Muscle layer of duodenum (tissue), 2 donors: ENCODE results near the gene BZW1.
A peak's percentile ranks its signal among the peaks of the same experiment; 100 is the strongest.
"Not testable (repeated sequence)": the region's sequence is repeated elsewhere in the genome, so short reads cannot be mapped to it uniquely, and the experiment has no call there.

Source experiments
- H3K27ac ChIP-seq: one replicate; pipeline ENCODE4 v1.7.0; 2013; ENCODE audit warnings: mild to moderate bottlenecking, low read length
- H3K27me3 ChIP-seq: one replicate; pipeline ENCODE4 v1.7.0; 2013; ENCODE audit warnings: low read depth, mild to moderate bottlenecking, control low read depth, low read length
- H3K36me3 ChIP-seq, 2 donors: one replicate each; pipeline ENCODE4 v1.7.0; 2013; ENCODE audit warnings: low read length in 2 of 2, control low read depth in 1 of 2, mild to moderate bottlenecking in 1 of 2; ENCODE audit not compliant: insufficient read depth in 2 of 2, control insufficient read depth in 1 of 2
- H3K4me1 ChIP-seq, 2 donors: one replicate each; pipeline ENCODE4 v1.7.0; 2013; ENCODE audit warnings: low read length in 2 of 2, mild to moderate bottlenecking in 2 of 2, control low read depth in 1 of 2, moderate library complexity in 1 of 2; ENCODE audit not compliant: insufficient read depth in 2 of 2, control insufficient read depth in 1 of 2
- H3K4me3 ChIP-seq, 2 donors: one replicate each; pipeline ENCODE4 v1.7.0; 2013; ENCODE audit warnings: low read length in 2 of 2, low read depth in 1 of 2, mild to moderate bottlenecking in 1 of 2
- H3K9me3 ChIP-seq, 2 donors: one replicate each; pipeline ENCODE4 v1.7.0; 2013; ENCODE audit warnings: low read length in 2 of 2, control low read depth in 1 of 2, mild to moderate bottlenecking in 1 of 2; ENCODE audit not compliant: control insufficient read depth in 1 of 2
- donor health status: healthy.

The BZW1 gene

DNA sequence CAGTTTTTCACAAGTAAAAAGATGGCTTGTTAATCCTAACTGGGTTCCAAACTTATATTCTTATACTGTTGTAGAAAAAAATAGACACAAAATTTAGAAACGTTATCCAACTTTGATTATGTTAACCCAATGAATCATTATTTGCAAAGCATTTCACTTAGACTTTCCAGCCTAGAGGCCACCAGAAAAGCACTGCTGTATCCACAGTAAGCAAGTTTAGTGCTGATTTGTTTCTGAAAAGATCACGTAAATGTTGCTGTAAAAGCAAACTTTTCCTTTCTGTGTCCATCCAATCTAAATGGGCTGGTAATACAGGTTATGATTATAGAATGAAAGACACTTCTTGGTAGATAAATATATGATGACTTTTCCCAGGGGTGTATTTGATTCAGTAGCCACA is 17.6 kb upstream of the BZW1 start:
- no peak overlapping the region for H3K4me3 ChIP-seq
- no peaks in the 10 kb centered on the region for H3K36me3 ChIP-seq
- no peaks in the 10 kb centered on the region for H3K27me3 ChIP-seq
- peaks cover 0 to 5% of the 10 kb centered on the region in 2 donors for H3K4me1 ChIP-seq
- no peak overlapping the region for H3K27ac ChIP-seq
- H3K9me3 ChIP-seq = no peaks in the 10 kb centered on the region

DNA sequence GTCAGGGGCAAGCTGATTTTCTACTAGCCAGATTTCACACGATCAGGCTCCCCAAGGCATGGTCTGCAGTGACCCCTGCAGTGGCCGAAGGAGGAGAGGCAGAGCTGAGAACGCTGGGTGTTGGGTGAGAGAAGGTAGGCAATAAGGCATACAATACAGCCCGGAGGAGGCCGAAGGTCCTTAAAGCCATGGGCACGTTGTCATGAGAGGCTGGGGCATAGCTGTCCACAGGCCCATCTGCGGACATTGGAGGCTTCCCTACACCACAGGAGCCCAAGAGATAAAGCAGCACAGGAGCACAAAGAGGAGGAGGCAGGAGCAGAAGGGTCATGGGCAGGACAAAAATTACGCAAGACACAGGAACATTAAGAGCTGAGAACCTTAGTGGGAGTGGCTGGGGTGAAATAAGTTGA is 16.7 kb upstream of the BZW1 start:
- H3K4me1 ChIP-seq = peaks cover 0 to 5% of the 10 kb centered on the region in 2 donors
- H3K9me3 ChIP-seq = no peaks in the 10 kb centered on the region
- H3K27me3 ChIP-seq = no peaks in the 10 kb centered on the region
- H3K27ac ChIP-seq = no peak overlapping the region
- no peak overlapping the region for H3K4me3 ChIP-seq
- H3K36me3 ChIP-seq = no peaks in the 10 kb centered on the region

DNA sequence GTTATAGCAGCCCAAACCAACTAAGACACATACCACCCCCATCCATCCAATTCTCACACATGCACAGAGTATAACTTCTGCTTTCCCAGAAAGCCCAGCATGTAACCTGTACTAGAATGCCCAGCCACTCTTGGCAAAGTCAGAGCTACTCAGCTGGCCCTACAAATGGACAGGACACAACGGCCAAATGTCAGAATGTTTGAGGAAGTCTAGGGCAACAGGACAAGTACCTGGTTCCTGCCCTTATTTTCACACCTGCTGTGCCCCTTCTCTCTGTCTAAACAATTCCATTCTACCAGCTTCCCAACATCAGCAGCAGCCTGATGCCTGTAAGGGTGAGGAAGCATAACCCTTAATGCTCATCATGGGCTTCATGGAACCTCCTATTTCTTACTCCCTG is 15.1 kb upstream of the BZW1 start:
- H3K9me3 ChIP-seq = no peaks in the 10 kb centered on the region
- no peak overlapping the region for H3K27ac ChIP-seq
- H3K4me1 ChIP-seq = peaks cover 0 to 5% of the 10 kb centered on the region in 2 donors
- H3K4me3 ChIP-seq = no peak overlapping the region
- no peaks in the 10 kb centered on the region for H3K36me3 ChIP-seq
- no peaks in the 10 kb centered on the region for H3K27me3 ChIP-seq

DNA sequence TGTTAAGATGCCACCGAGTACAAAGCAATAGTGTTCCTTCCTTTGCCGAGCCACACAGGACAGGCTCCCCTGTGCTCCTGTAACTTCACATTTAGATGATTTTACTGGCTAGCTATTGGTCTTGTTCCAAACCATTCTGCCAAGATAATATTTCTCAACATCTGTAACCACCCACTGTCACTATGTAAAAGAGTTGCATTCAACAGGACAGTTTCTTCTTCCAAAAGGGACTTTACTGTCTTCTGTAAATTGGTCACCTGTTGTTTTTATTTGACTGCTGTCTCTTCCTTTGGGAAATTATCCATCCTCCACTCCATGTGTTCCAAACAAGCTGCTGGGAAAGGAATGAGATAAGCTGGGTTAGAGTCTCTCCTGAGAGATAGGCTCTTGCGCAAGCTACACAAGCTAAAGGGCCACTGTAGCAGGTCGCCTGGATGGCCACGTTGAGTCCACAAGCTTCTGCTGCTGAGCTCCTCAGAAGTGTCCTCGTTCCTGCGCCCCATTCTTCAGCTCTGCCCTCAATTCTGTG is 14.4 kb upstream of the BZW1 start:
- no peaks in the 10 kb centered on the region for H3K36me3 ChIP-seq
- H3K4me1 ChIP-seq = peaks cover 0 to 5% of the 10 kb centered on the region in 2 donors
- no peaks in the 10 kb centered on the region for H3K27me3 ChIP-seq
- no peaks in the 10 kb centered on the region for H3K9me3 ChIP-seq
- no peak overlapping the region for H3K4me3 ChIP-seq
- no peak overlapping the region for H3K27ac ChIP-seq

DNA sequence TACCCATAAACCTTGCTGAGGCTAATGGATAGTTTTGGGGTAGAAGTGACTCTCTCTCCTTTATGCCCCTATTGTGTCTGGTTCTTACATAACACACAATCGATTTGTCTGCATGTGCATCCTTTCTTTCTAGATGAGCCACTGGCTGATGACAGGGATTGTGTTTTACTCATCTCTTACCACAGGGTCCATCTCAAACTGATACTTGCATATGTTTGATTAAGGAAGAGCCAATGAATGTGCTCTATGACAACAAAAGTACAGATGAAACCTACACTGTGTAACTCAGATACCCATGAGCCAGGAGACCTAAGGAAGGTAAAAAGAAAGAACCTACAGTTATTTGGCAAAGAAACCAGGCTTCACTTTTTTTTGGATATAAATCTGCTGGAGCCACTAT is 13.2 kb upstream of the BZW1 start:
- Histone ChIP-seq H3K36me3 (no peaks in the 10 kb centered on the region), H3K27ac (no peak overlapping the region), H3K4me1 (peaks cover 0 to 5% of the 10 kb centered on the region in 2 donors), H3K9me3 (no peaks in the 10 kb centered on the region), H3K4me3 (no peak overlapping the region), H3K27me3 (no peaks in the 10 kb centered on the region)

DNA sequence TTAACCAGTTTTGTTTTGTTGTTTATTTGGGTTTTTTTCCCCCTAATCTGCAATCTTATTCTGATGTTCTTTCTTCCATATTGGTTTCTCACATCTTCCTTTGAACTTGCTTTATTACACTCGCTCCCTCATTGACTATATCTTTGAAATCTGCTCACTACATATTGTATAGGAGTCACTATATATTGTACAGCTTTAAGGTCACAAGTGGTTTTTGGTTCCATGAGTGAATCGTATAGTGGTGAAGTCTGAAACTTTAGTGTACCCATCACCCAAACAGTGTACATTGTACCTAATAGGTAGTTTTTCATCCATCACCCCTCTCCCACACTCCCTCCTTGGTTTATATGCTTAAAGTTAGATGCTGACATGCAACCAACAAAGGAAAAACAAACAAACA is 11.3 kb upstream of the BZW1 start:
- no peak overlapping the region for H3K27ac ChIP-seq
- H3K27me3 ChIP-seq = no peaks in the 10 kb centered on the region
- H3K4me3 ChIP-seq = no peak overlapping the region
- H3K9me3 ChIP-seq = no peaks in the 10 kb centered on the region
- no peaks in the 10 kb centered on the region for H3K36me3 ChIP-seq
- peaks cover 0 to 5% of the 10 kb centered on the region in 2 donors for H3K4me1 ChIP-seq

DNA sequence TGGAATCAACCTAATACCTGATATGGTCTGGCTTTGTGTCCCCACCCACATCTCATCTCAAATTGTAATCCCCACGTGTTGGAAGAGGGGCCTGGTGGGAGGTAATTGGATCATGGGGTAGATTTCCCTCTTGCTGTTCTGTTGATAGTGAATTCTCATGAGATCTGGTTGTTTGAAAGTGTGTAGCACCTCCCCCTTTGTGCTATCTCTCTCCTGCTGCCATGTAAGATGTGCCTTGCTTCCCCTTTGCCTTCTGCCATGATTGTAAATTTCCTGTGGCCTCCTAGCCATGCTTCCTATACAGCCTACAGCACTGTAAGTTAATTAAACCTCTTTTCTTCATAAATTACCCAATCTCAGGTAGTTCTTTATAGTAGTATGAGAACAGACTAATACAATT is 10.3 kb upstream of the BZW1 start:
- H3K9me3 ChIP-seq, H3K27me3 ChIP-seq, H3K4me1 ChIP-seq, H3K4me3 ChIP-seq, H3K36me3 ChIP-seq, H3K27ac ChIP-seq: not testable (repeated sequence)

DNA sequence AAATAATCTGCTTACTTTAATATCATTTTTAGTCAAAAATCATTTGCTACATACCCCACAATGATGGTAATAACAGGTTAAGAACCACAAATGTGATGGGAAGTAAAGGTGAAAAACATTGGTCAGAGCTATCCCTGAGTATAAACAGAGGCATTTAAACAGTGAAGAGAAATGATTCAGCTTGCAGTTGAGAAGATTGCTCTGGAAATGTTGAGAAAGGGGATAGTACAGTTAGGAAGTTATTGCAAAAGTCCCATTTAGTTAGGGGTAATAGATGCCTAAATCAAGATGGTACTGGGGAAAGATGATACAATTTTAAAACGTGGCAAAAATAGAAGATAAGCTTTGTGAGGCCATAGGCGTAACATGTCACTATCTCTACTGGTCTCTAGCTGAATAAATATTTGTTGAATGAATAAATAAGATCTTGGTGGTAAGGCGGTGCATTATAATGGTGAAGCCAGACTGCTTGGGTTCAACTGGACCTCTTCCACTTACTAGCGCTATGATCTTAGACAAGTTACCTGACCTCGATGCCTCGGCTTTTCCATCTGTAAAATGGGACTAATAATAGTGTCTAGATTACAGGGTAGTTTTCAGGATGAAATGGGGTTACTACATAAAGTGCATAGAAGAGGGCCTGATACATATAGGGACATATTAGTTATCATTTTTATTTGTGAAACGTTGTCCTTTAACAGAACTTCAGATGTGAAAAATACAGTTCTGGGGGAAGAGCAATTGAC is 2.0 kb upstream of the BZW1 start:
- Histone ChIP-seq H3K27me3 (no peaks in the 10 kb centered on the region), H3K9me3 (no peaks in the 10 kb centered on the region), H3K4me3 (peak overlapping the region in 1 of 2 donors; percentile 88), H3K36me3 (peaks cover 10 to 15% of the 10 kb centered on the region in 2 donors), H3K4me1 (peaks cover 7 to 30% of the 10 kb centered on the region in 2 donors), H3K27ac (peak overlapping the region; percentile 96)

DNA sequence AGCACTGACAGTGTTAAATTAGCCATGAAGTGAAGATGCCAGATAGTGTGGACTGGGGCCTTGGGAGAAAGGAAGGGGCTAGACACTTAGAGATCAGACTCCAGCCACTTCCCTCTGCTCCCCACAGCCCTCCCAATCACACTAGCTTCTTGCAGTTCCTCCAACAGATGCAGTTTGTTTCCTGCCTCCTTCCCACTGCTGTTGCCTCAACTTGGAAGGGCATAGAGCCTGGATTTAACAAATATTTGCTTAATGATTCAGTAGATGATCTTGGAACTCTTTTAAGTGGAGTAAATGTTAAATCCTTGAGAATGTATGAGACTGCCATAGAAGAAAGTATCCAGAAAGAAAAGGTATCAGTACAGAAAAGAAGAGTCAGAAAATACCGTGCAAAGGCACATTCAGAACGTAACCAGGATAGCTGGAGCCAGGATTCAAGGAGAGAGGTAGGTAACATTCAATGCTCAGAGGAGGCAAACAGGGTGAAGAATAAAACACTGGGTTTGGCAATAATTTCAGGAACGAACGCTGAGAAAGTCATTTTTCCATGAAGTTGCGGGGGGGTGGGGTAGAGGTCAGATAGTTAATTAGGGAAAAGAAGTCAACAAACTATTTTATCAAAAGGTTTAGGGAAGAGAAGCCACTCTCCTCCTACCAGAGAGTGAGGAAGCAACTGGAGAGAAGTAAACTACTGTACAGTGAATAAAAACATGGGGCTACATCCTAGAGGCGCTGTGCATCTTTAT is 1.3 kb upstream of the BZW1 start:
- Histone ChIP-seq H3K27ac (peak overlapping the region; percentile 96), H3K9me3 (no peaks in the 10 kb centered on the region), H3K4me3 (peak overlapping the region; percentile 88 to 91), H3K36me3 (peaks cover 17 to 22% of the 10 kb centered on the region in 2 donors), H3K4me1 (peaks cover 7 to 38% of the 10 kb centered on the region in 2 donors), H3K27me3 (no peaks in the 10 kb centered on the region)

DNA sequence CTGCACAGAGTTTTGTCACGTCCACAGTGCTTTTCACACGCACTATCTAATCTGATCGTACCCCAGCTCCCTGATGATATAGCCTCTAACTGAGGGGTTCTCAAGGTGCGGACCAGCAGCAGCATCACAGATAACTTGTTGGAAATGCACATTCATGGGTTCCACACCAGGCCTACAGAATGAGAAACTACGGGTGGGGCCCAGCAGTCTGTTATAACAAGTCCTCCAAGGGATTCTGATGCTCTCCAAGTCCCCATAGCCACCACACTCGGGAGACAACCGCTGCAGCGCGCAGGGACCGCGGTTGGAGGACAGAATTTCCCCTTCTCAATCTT is 745 bp upstream of the BZW1 start:
- no peaks in the 10 kb centered on the region for H3K9me3 ChIP-seq

DNA sequence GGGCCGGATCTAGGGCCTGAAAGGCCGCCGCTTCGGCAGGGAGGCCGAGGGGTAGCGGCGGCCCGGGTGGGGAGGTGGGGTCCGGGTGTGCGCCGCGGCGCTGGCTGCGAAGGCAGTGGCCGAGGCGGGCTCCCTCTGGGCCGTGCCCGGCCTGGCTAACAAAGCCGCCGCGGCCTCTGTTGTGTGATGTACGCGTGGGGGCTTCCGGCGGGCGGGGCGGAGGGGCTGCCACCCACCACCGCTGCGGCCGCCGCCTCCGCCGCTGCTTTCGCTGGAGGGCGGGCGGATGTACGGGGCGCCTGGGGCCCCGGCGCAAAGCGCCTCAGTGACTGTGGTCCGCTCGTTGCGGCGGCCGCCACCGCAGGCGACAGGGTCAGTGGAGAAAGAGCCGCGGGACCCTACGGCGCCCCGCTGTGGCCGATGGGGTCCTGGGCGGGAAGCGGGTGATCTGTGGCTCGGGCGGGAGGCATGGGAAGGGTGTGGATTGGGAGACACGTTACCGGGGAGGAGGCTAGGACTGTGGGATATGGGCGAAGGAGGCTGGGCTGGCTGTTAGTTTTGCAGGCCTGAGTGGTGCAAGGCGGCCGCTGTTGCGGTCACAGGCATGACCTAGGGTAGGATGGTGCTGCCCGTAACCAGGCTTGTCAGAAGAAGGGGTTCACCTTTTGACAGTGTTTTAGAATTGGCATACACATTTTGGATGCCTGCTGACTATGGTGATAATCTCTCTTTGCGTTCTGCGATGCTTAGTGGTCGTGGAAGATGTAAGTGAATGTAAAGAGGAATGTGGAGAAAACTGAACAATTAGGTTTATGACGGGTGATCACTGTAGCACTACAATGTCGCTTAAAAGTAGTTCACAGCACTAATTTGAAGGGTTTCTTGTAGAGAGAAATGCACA is 662 bp downstream of the BZW1 start:
- Histone ChIP-seq H3K27me3 (no peaks in the 10 kb centered on the region), H3K36me3 (peaks cover 37 to 40% of the 10 kb centered on the region in 2 donors), H3K4me3 (peak overlapping the region; percentile 91), H3K9me3 (no peaks in the 10 kb centered on the region), H3K27ac (peak overlapping the region; percentile 96), H3K4me1 (peaks cover 7 to 44% of the 10 kb centered on the region in 2 donors)

More for the DNA sequence above, 745 bp upstream of the BZW1 start:
- H3K4me1 ChIP-seq = peaks cover 7 to 43% of the 10 kb centered on the region in 2 donors
- no peaks in the 10 kb centered on the region for H3K27me3 ChIP-seq
- H3K27ac ChIP-seq = peak overlapping the region; percentile 96
- H3K36me3 ChIP-seq = peaks cover 23 to 26% of the 10 kb centered on the region in 2 donors
- H3K4me3 ChIP-seq = peak overlapping the region; percentile 88 to 91
